Activated CD4-positive, alpha-beta T cell treated with anti-CD3 and anti-CD28 coated beads for 4 hours (primary cell): ENCODE results near the gene ARL17B.
"Not testable (repeated sequence)": the region's sequence is repeated elsewhere in the genome, so short reads cannot be mapped to it uniquely, and the experiment has no call there.

Experiments used
- DNase-seq, 2 donors: peaks; one replicate each; pipeline ENCODE4 v3.0.0-alpha.2; 2020

ARL17B gene

DNA sequence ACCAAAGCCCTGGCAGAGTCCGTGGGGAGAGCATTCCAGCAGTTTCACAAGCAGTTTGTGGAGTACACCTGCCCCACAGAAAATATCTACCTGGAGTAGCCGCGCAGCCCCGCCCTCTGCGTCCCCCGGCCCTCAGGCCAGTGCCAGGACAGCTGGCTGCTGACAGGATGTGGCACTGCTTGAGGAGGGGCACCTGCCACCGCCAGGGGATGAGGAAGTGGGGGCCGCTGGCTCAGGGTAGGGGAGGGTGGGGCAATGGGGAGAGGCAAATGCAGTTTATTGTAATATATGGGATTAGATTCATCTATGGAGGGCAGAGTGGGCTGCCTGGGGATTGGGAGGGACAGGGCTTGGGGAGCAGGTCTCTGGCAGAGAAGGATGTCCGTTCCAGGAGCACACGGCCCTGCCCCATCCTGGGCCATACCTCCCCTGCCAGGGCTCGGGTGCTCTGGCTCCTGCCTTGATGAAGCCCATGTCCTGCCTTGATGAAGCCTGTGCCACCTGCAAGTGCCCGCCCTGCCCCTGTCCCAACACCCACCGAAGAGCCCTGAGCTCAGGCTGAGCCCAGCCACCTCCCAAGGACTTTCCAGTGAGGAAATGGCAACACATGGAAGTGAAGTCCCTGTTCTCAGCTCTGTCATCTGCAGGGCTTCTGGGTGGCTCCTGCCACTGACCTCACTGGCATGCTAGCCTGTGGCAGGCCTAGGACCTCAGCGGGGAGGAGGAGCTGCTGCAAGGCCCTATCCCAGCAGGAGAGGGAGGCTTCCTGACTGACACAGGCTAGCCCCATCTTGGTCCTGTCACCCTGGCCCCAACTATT lies 116.4 kb downstream of the ARL17B start:
- not testable (repeated sequence) for DNase-seq

DNA sequence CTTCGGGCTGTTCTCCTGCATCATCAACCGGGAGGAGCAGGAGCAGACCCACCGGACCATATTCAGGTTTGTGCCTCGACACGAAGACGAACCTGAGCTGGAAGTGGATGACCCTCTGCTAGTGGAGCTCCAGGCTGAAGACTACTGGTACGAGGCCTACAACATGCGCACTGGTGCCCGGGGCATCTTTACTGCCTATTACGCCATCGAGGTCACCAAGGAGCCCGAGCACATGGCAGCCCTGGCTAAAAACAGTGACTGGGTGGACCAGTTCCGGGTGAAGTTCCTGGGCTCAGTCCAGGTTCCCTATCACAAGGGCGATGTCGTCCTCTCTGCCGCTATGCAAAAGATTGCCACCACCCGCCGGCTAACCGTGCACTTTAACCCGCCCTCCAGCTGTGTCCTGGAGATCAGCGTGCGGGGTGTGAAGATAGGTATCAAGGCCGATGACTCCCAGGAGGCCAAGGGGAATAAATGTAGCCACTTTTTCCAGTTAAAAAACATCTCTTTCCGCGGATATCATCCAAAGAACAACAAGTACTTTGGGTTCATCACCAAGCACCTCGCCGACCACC lies 117.1 kb downstream of the ARL17B start:
- not testable (repeated sequence) for DNase-seq

DNA sequence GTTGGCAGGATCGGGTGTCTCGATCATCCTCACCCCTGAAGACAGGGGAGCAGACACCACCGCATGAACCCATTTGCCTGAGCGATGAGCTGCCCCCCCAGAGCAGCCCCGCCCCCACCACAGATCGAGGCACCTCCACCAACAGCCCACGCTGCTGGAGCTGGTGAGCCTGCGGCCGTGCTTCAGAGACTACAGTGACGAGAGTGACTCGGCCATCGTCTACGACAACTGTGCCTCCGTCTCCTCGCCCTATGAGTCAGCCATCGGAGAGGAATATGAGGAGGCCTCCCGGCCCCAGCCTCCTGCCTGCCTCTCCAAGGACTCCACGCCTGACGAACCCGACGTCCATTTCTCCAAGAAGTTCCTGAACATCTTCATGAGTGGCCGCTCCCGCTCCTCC lies 117.6 kb downstream of the ARL17B start:
- not testable (repeated sequence) for DNase-seq

DNA sequence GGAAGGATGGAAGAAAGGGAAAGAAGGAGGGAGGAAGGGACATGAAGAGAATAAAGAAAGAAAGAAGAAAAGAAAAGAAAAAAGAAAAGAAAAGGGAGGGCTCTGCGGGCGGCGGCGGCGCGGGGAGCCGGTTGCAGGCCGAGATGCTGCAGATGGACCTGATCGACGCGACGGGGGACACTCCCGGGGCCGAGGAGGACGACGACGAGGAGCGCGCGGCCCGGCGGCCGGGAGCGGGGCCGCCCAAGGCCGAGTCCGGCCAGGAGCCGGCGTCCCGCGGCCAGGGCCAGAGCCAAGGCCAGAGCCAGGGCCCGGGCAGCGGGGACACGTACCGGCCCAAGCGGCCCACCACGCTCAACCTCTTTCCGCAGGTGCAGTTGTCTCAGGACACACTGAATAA lies 118.1 kb downstream of the ARL17B start:
- DNase-seq = not testable (repeated sequence)

DNA sequence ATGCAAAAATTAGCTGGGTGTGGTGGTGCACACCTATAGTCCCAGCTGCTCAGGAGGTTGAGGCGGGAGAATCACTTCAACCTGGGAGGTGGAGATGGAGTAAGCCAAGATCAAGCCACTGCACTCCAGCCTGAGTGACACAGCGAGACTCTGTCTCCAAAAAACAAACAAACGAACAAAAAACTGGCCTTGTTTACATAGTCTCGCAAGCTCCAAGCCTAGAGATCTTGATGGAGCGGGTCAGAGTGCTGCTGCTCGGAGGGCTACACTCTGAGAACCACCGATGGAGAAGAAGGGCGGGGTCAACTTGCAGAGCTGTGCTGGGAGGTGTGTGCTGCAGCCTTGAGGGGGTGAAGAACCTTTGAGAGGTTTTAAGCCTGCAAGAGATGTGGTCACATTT lies 130.2 kb downstream of the ARL17B start:
- not testable (repeated sequence) for DNase-seq

DNA sequence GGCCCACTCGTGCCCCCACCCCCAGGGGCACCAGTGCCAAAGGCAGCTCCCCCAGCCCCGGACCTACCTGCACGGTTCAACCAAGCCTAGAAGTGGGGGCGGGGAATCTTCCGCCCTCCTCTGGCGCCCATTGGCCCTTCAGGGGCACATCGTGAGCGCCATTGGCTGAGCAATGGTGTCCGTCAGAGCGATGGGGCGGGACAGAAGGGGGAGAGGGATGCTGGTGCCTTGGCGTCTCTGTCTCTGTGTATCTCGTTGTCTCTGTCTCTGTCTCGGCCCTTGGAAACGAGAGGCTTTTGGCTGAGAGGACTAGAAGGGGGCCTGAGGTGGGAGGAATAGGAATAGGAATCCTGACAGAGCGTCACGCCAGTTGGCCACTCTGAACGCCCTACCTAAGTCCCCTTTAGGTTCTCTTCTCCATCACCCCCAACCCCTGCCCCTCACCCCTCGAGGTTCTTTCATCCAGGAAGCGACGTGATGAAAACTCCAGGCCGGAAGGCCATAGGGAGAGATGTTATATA lies 136.2 kb downstream of the ARL17B start:
- peak; percentile 89 to 92 for DNase-seq

DNA sequence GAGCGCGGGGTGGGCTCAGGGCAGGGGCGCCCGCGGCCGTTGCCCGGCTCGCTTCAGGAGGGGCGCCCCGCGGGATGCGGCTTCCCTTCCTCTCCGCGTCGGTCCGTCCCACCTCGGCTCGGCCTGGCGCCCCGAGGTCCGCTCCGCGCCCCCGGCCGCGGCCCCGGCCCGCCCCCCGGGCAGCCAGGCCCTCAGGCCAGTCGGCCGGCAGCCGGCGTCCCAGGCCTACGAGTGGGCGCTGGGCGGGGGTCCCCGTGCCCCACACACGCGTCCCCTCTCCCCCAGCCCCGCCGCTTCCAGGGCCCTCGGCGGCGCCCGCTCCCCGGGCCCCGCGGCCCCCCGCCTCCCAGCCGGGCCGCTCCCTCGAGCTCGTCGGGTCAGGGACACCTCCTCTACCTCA lies 136.7 kb downstream of the ARL17B start:
- not testable (repeated sequence) for DNase-seq
